Measurements from ENCODE around the gene HK3.

- no peak for TF ChIP-seq CTCF (conservative IDR thresholded peaks at IDR 0.05; ENCODE audit: low read depth, low read length)
- TF ChIP-seq EZH2 (IDR thresholded peaks at IDR 0.05; ENCODE audit: low read length, unreplicated experiment), result no peak
- no peak for TF ChIP-seq EZH2phosphoT487 (IDR thresholded peaks at IDR 0.05; ENCODE audit: borderline replicate concordance, low read length)
These were observed 25.5 kb downstream of the HK3 start for GRCh38 chr5:176873541-176874172.
